H1 (cell line): ENCODE measurements around the gene OTUD4. TPM values are rescaled to one million over a fixed set of nuclear protein-coding genes. Genes with fewer than 3 reads are reported as not detected.

ENCODE experiments used
- CHD7 ChIP-seq: fragments of 300-600 bp; sonication (generic); IDR thresholded peaks from 2 replicates; pipeline ENCODE4 v1.7.1; 2012; ENCODE audit warnings: low read length, moderate library complexity, mild to moderate bottlenecking, inconsistent platforms; ENCODE audit not compliant: insufficient replicate concordance
- CTCF ChIP-seq, 3 experiments: IDR thresholded peaks; 1 replicate in 2 of 3; 2 replicates in 1 of 3; pipeline versions ENCODE4 v1.5.1 to v1.6.1; 2011; ENCODE audit warnings: low read length in 3 of 3, mild to moderate bottlenecking in 3 of 3, inconsistent platforms in 2 of 3, low read depth in 1 of 3, moderate library complexity in 1 of 3; ENCODE audit not compliant: insufficient read depth in 1 of 3; ENCODE audit errors: control extremely low read depth in 1 of 3
- EGR1 ChIP-seq: IDR thresholded peaks from 2 replicates; pipeline ENCODE4 v1.6.1; 2011; ENCODE audit warnings: low read depth, low read length, borderline replicate concordance
- JUN ChIP-seq: IDR thresholded peaks from 2 replicates; pipeline ENCODE4 v1.6.1; 2011; ENCODE audit warnings: low read depth, mild to moderate bottlenecking, improper control_type of control experiment, low read length
- RFX5 ChIP-seq: IDR thresholded peaks from 2 replicates; pipeline ENCODE4 v1.6.1; 2011; ENCODE audit warnings: low read depth, low read length, improper control_type of control experiment, borderline replicate concordance
- SAP30 ChIP-seq: fragments of 300-600 bp; sonication (generic); IDR thresholded peaks from 2 replicates; pipeline ENCODE4 v1.7.1; 2012; ENCODE audit warnings: low read length, moderate library complexity, mild to moderate bottlenecking, inconsistent platforms; ENCODE audit not compliant: insufficient read depth, insufficient replicate concordance
- SIX5 ChIP-seq: IDR thresholded peaks from 2 replicates; pipeline ENCODE4 v1.6.1; 2011; ENCODE audit warnings: mild to moderate bottlenecking, low read depth, low read length
- SRF ChIP-seq: IDR thresholded peaks from 2 replicates; pipeline ENCODE4 v1.6.1; 2011; ENCODE audit warnings: mild to moderate bottlenecking, low read depth, low read length, moderate library complexity
- SUZ12 ChIP-seq: fragments of 200-600 bp; sonication (generic); IDR thresholded peaks from 2 replicates; pipeline ENCODE4 v1.6.1; 2012; ENCODE audit warnings: mild to moderate bottlenecking, inconsistent platforms, low read length, moderate library complexity, mixed read lengths
- polyA plus RNA-seq, 7 experiments: library from polyadenylated mRNA; depleted of rRNA in 3 of 7; stranded (reverse) in 5 of 7; unstranded in 2 of 7; fragments of >200 nt in 5 of 7; fragments of 200-250 nt in 2 of 7; gene quantifications; 1 replicate in 5 of 7; 2 replicates in 1 of 7; 4 replicates in 1 of 7; pipeline versions ENCODE4 v1.2.1 to v1.2.3, GENCODE V29; 2011 to 2013; ENCODE audit warnings: missing spikeins in 2 of 7, mixed read lengths in 2 of 7
- total RNA-seq: library from RNA; stranded (reverse); fragmentation: NEBNext Ultra II Directional; extraction: Animal tissue kit (Norgen Biotek cat#: 25700); gene quantifications from 2 replicates; pipeline ENCODE4 v1.2.1, GENCODE V29; 2021

Gene OTUD4
- total and polyA plus RNA-seq, 2 of the 8 experiments (the other 6 are each of a cell fraction or from before 2014, with no cell fraction given) = 17.4 to 57.0 TPM

- TF ChIP-seq CHD7 = no peak
- no peak for TF ChIP-seq SIX5
- TF ChIP-seq CTCF (IDR thresholded peaks at IDR 0.05; ENCODE audit: control extremely low read depth in 1 of 3, insufficient read depth in 1 of 3, low read depth in 1 of 3, low read length in 3 of 3) = no peak
- no peak for TF ChIP-seq EGR1
- no peak for TF ChIP-seq SRF
- TF ChIP-seq RFX5 = no peak
- TF ChIP-seq SAP30 = no peak
- TF ChIP-seq JUN = no peak
- no peak for TF ChIP-seq SUZ12
Observed at GRCh38 chr4:145213245-145213644, 32.9 kb upstream of the OTUD4 start (continued).
